Psoas muscle (tissue), 8 donors: ENCODE results near the gene HSPA14. TPM values are rescaled to one million over a fixed set of nuclear protein-coding genes. Genes with fewer than 3 reads are reported as not detected.

Source experiments
- ATAC-seq, 4 donors: fragments of 200-7000 bp; cut with Tn5 transposase; one replicate each; pipeline ENCODE4 v1.9.1; 2020; ENCODE audit warnings: moderate library complexity in 3 of 4, mild to moderate bottlenecking in 2 of 4
- DNase-seq, 2 donors: peaks; one replicate each; pipeline ENCODE4 v3.0.0-alpha.2; 2020
- H3K27ac ChIP-seq: fragments of 200-600 bp; one replicate; pipeline ENCODE4 v1.8.0; 2022
- H3K27me3 ChIP-seq, 3 donors: fragments of 200-600 bp in 1 of 3; one replicate each; pipeline versions ENCODE4 v1.6.1 to v1.8.0; 2013 to 2022; ENCODE audit warnings: low read length in 2 of 3, mild to moderate bottlenecking in 2 of 3, moderate library complexity in 1 of 3; ENCODE audit not compliant: insufficient read depth in 3 of 3
- H3K36me3 ChIP-seq, 2 donors: fragments of 200-600 bp in 1 of 2; one replicate each; pipeline versions ENCODE4 v1.6.1 to v1.8.0; 2013 to 2022; ENCODE audit warnings: low read depth in 1 of 2, mild to moderate bottlenecking in 1 of 2, moderate library complexity in 1 of 2; ENCODE audit not compliant: insufficient read depth in 1 of 2
- H3K4me1 ChIP-seq: fragments of 200-600 bp; one replicate; pipeline ENCODE4 v1.8.0; 2022
- H3K4me3 ChIP-seq: fragments of 200-600 bp; one replicate; pipeline ENCODE4 v1.8.0; 2022; ENCODE audit warnings: mild to moderate bottlenecking
- H3K9me3 ChIP-seq: fragments of 200-600 bp; one replicate; pipeline ENCODE4 v1.8.0; 2022
- WGBS, 3 donors: extraction: QIAGEN DNeasy Blood & Tissue Kit; methylation state at CpG; one replicate each; pipeline versions ENCODE4 v1.1.6 to v1.1.7; 2013; 5-methylcytosine and 5-hydroxymethylcytosine counted together
- intact Hi-C, 2 donors: fragments of 100-400 bp; cut with DNase I; formaldehyde crosslinking; loops; one replicate each; pipeline versions ENCODE4 v1.11.0 to v1.14.2; 2022
- polyA plus RNA-seq, 3 donors: library from polyadenylated mRNA; stranded (reverse); fragments of 200-250 nt; gene quantifications; one replicate each; pipeline ENCODE4 v1.2.3, GENCODE V29; 2013
- total RNA-seq, 4 donors: library from RNA; stranded (reverse); fragmentation: NEBNext Ultra II Directional in 2 of 4; extraction: Animal tissue kit (Norgen Biotek cat#: 25700) in 2 of 4; gene quantifications; one replicate each; pipeline versions ENCODE4 v1.2.1 to v1.2.4, GENCODE V29; 2021 to 2023
- TF ChIP-seq, protein P1 (sequence below): fragments of 200-600 bp; IDR thresholded peaks from one replicate; pipeline ENCODE4 v1.8.0; 2022; ENCODE audit warnings: antibody characterized with exemption
- donor health status: healthy with polysubstance abuse.
- donor health status: DM: no; HTN: no; CAD: no; lungs with moderate emphysema.
- donor health status: Bipolar disorder and iron deficiency.
- donor health status: healthy.
- donor health status: DM: yes; HTN: yes; CAD: no.
- donor health status: DM: no; HTN: no; CAD: no.
- donor health status: DM: no; HTN: no; CAD: no.
- donor health status: DM: yes; HTN: yes; CAD: no.

The HSPA14 gene
- total and polyA plus RNA-seq, 7 donors = 5.5 to 29.8 (median 14.5) TPM

DNA sequence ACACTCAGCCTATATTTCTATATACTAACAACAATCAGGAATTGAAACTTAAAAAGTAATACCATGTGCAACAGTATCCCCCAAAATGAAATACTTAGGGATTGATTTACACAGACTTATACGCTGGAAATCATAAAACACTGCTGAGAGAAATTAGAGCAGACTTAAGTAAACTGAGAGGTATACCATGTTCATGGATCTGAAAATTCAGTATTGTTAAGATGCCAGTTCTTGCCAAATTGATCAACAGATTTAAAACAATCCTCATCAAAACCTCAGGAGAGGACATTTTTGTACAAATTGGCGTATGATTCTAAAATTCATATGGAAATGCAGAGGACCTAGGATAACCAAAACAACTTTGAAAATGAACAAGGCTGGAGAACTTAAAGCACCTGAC, 78.5 kb downstream of the HSPA14 start:
- WGBS, 3 donors = 83 to 86% (median 85%) methylated on average over 2 of the region's 2 CpGs
- no peak overlapping the region for H3K4me3 ChIP-seq
- DNase-seq (no peak), ATAC-seq (no peak)
- intact Hi-C loops = no loop called here
- TF ChIP-seq, protein P1, sequence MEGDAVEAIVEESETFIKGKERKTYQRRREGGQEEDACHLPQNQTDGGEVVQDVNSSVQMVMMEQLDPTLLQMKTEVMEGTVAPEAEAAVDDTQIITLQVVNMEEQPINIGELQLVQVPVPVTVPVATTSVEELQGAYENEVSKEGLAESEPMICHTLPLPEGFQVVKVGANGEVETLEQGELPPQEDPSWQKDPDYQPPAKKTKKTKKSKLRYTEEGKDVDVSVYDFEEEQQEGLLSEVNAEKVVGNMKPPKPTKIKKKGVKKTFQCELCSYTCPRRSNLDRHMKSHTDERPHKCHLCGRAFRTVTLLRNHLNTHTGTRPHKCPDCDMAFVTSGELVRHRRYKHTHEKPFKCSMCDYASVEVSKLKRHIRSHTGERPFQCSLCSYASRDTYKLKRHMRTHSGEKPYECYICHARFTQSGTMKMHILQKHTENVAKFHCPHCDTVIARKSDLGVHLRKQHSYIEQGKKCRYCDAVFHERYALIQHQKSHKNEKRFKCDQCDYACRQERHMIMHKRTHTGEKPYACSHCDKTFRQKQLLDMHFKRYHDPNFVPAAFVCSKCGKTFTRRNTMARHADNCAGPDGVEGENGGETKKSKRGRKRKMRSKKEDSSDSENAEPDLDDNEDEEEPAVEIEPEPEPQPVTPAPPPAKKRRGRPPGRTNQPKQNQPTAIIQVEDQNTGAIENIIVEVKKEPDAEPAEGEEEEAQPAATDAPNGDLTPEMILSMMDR = no peak
- no peaks in the 10 kb centered on the region for H3K27me3 ChIP-seq
- H3K9me3 ChIP-seq = peaks cover 20% of the 10 kb centered on the region
- H3K36me3 ChIP-seq = peaks cover 9 to 70% of the 10 kb centered on the region in 2 donors
- H3K27ac ChIP-seq = no peak overlapping the region
- no peaks in the 10 kb centered on the region for H3K4me1 ChIP-seq

DNA sequence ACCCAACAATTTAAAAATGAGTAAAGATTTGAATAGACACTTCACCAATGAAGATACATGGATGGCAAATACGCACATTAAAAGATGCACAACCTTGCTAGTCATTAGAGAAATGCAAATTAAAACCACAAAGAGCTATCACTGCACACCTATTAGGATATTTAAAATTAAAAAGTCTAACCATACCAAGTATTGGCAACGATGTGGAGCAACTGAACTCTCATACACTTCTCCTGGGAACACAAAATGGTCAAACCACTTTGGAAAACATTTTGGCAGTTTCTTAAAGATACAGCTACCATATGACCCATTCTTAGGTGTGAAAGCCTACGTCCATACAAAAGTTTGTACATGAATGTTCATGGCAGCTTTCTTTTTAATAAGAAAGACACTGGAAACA, 79.7 kb downstream of the HSPA14 start:
- H3K27ac ChIP-seq = no peak overlapping the region
- intact Hi-C loops = no loop called here
- H3K9me3 ChIP-seq = peaks cover 20% of the 10 kb centered on the region
- H3K27me3 ChIP-seq = no peaks in the 10 kb centered on the region
- H3K4me1 ChIP-seq = no peaks in the 10 kb centered on the region
- 96 to 98% (median 98%) methylated on average over 3 of the region's 3 CpGs for WGBS, 3 donors
- H3K36me3 ChIP-seq = peaks cover 13 to 76% of the 10 kb centered on the region in 2 donors
- TF ChIP-seq, protein P1 = no peak
- DNase-seq = no peak
- ATAC-seq = no peak
- no peak overlapping the region for H3K4me3 ChIP-seq

DNA sequence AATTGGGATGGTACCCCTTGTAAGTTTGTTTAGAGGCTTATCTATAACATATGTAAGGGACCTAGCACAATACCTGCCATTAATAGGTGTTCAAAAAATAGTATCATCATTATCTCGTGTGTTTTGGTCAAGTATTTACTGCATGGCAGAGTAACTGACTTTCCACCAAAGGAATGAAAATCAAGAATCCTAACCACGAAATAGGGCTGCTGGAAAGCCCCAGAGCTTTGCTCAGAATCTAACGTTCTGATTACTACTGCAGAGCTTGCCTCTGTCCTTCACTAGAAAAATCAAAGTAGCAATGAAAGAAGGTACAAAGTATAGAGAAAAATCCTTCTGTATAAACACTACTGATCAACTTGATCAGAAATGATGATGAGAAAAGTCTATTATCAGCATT, 80.9 kb downstream of the HSPA14 start:
- Histone ChIP-seq H3K27me3 (no peaks in the 10 kb centered on the region), H3K9me3 (peaks cover 20% of the 10 kb centered on the region), H3K4me3 (no peak overlapping the region), H3K27ac (no peak overlapping the region), H3K4me1 (no peaks in the 10 kb centered on the region), H3K36me3 (peaks cover 16 to 77% of the 10 kb centered on the region in 2 donors)
- TF ChIP-seq, protein P1 = no peak
- intact Hi-C loops = no loop called here
- DNase-seq (no peak), ATAC-seq (no peak)
- 76 to 83% (median 80%) methylated on average over 3 of the region's 3 CpGs for WGBS, 3 donors

Other genes starting within 250 kb of the HSPA14 start
- 1 to 10 TPM; 1.7 to 3.1 (median 2.6) TPM for gene FAM107B, start 63.4 kb upstream of the HSPA14 start, total RNA-seq
- 1 to 10 TPM; 1.0 to 1.8 (median 1.5) TPM for gene FAM107B, start 63.4 kb upstream of the HSPA14 start, polyA plus RNA-seq
- gene CDNF, start 269 bp upstream of the HSPA14 start, total RNA-seq = 10 to 100 TPM; 15.4 to 23.5 (median 18.9) TPM
- 10 to 100 TPM in 2 of 3 donors, 1 to 10 TPM in 1; 4.9 to 19.3 (median 11.7) TPM for gene CDNF, start 269 bp upstream of the HSPA14 start, polyA plus RNA-seq
- 1 to 10 TPM; 4.0 to 7.0 (median 5.8) TPM for gene MSANTD7, start within 50 bp of the HSPA14 start, total RNA-seq
- gene MSANTD7, start within 50 bp of the HSPA14 start, polyA plus RNA-seq = 1 to 10 TPM; 3.4 to 9.7 (median 5.8) TPM
- gene SUV39H2, start 40.6 kb downstream of the HSPA14 start, total RNA-seq = 1 to 10 TPM; 4.4 to 7.9 (median 6.2) TPM
- 1 to 10 TPM; 2.3 to 6.3 (median 5.8) TPM for gene SUV39H2, start 40.6 kb downstream of the HSPA14 start, polyA plus RNA-seq
- 1 to 10 TPM; 2.4 to 3.0 (median 2.6) TPM for gene DCLRE1C, start 115.8 kb downstream of the HSPA14 start, total RNA-seq
- gene DCLRE1C, start 115.8 kb downstream of the HSPA14 start, polyA plus RNA-seq = 1 to 10 TPM; 2.1 to 4.6 (median 3.7) TPM
- not detected for gene MEIG1, start 121.1 kb downstream of the HSPA14 start, total RNA-seq
- under 1 TPM in 2 of 3 donors, not detected in 1; 0.25 to 0.40 TPM for gene MEIG1, start 121.1 kb downstream of the HSPA14 start, polyA plus RNA-seq
- under 1 TPM in 2 of 4 donors, not detected in 2; 0.25 to 0.39 TPM for gene OLAH, start 205.6 kb downstream of the HSPA14 start, total RNA-seq
- gene OLAH, start 205.6 kb downstream of the HSPA14 start, polyA plus RNA-seq = under 1 TPM in 2 of 3 donors, not detected in 1; 0.29 to 0.99 TPM